OCI-LY7 (cell line): ENCODE data around the gene TPRKB. TPM values are rescaled to one million over a fixed set of nuclear protein-coding genes. Genes with fewer than 3 reads are reported as not detected.
"Not testable (repeated sequence)": the region's sequence is repeated elsewhere in the genome, so short reads cannot be mapped to it uniquely, and the experiment has no call there.

Experiments used
- BruUV-seq: library from RNA; stranded (reverse); fragments of 400-500 nt; replicated peaks from 2 replicates; lab custom pipeline; 2021; lab: Mats Ljungman, UMichigan
- CTCF ChIA-PET: fragments of 300-600 bp; sonication (Branson Sonifier 250); formaldehyde crosslinking; loops from one replicate; lab custom pipeline; 2022; ENCODE audit warnings: antibody characterized with exemption; ENCODE audit not compliant: unreplicated experiment; lab: Charles Lee
- POLR2A ChIA-PET: fragments of 300-600 bp; sonication (Branson Sonifier 250); formaldehyde crosslinking; loops from one replicate; lab custom pipeline; 2022; ENCODE audit warnings: antibody characterized with exemption; lab: Charles Lee
- DNase-seq: peaks from one replicate; pipeline ENCODE4 v3.0.0-alpha.2; 2015; ENCODE audit warnings: low spot score
- H2AFZ ChIP-seq: fragments of 200-600 bp; sonication (generic), shearing (Covaris generic); 2 replicates; pipeline ENCODE4 v1.6.1; 2014; ENCODE audit warnings: mild to moderate bottlenecking, antibody characterized with exemption, low read length, moderate library complexity
- H3K27ac ChIP-seq: fragments of 200-600 bp; sonication (generic); 2 replicates; pipeline ENCODE4 v1.5.1; 2014; ENCODE audit warnings: mixed run types, low read depth, mild to moderate bottlenecking, moderate library complexity, low read length, inconsistent platforms; ENCODE audit not compliant: poor library complexity, severe bottlenecking
- H3K36me3 ChIP-seq: fragments of 200-600 bp; sonication (generic); 2 replicates; pipeline ENCODE4 v1.6.1; 2014; ENCODE audit warnings: mild to moderate bottlenecking, antibody characterized with exemption, low read length, moderate library complexity, mixed read lengths; ENCODE audit not compliant: insufficient read depth
- H3K4me1 ChIP-seq: fragments of 200-600 bp; sonication (generic); 2 replicates; pipeline ENCODE4 v1.5.1; 2014; ENCODE audit warnings: mild to moderate bottlenecking, low read length; ENCODE audit not compliant: insufficient read depth, poor library complexity, severe bottlenecking
- H3K4me2 ChIP-seq: fragments of 200-600 bp; sonication (generic); 2 replicates; pipeline ENCODE4 v1.6.1; 2014; ENCODE audit warnings: mild to moderate bottlenecking, low read length
- H3K4me3 ChIP-seq: fragments of 200-600 bp; sonication (generic); 2 replicates; pipeline ENCODE4 v1.5.1; 2014; ENCODE audit warnings: mild to moderate bottlenecking, low read depth, low read length; ENCODE audit not compliant: poor library complexity, severe bottlenecking
- H3K79me2 ChIP-seq: fragments of 200-600 bp; sonication (generic); 2 replicates; pipeline ENCODE4 v1.6.1; 2016; ENCODE audit warnings: low read depth, mild to moderate bottlenecking, low read length, moderate library complexity, mixed read lengths; ENCODE audit not compliant: insufficient read depth
- H3K9me2 ChIP-seq: fragments of 200-600 bp; sonication (generic); 2 replicates; pipeline ENCODE4 v1.6.1; 2016; ENCODE audit warnings: mild to moderate bottlenecking, low read length, mixed read lengths; ENCODE audit not compliant: insufficient read depth
- H3K9me3 ChIP-seq: fragments of 200-600 bp; sonication (generic); 2 replicates; pipeline ENCODE4 v1.6.1; 2014; ENCODE audit warnings: mild to moderate bottlenecking, mixed run types, low read length, mixed read lengths
- H4K20me1 ChIP-seq: fragments of 200-600 bp; sonication (generic); 2 replicates; pipeline ENCODE4 v1.6.1; 2014; ENCODE audit warnings: mild to moderate bottlenecking, antibody characterized with exemption, low read length, moderate library complexity, mixed read lengths; ENCODE audit not compliant: insufficient read depth
- EZH2phosphoT487 ChIP-seq: fragments of 200-600 bp; sonication (generic); IDR thresholded peaks from 2 replicates; pipeline ENCODE4 v1.6.1; 2018; ENCODE audit warnings: low read depth, borderline replicate concordance, mild to moderate bottlenecking, mixed run types, antibody characterized with exemption, low read length, moderate library complexity, mixed read lengths
- intact Hi-C: fragments of 100-400 bp; cut with micrococcal nuclease; formaldehyde crosslinking; loops from one replicate; pipeline ENCODE4 v1.10.0; 2022; ENCODE audit not compliant: unreplicated experiment
- total RNA-seq, 2 experiments: library from RNA; depleted of rRNA in 1 of 2; stranded (reverse); fragments of >200 nt in 1 of 2; shearing (Covaris generic) in 1 of 2; gene quantifications; 2 replicates each; pipeline ENCODE4 v1.2.3, GENCODE V29; 2014 to 2022
- TF ChIP-seq, protein P1 (sequence below): fragments of 200-600 bp; sonication (generic); conservative IDR thresholded peaks from 2 replicates; pipeline ENCODE4 v1.5.1; 2014; ENCODE audit warnings: mild to moderate bottlenecking, antibody characterized with exemption, low read length, moderate library complexity, mixed read lengths

The TPRKB gene
- total RNA-seq, 2 experiments from 2014 or later = 29.3 to 51.4 TPM

- peak; percentile 29 for DNase-seq
- POLR2A ChIA-PET = not testable (repeated sequence)
Observed at GRCh38 chr2:73690372-73691088, 46.6 kb downstream of the TPRKB start.

DNA sequence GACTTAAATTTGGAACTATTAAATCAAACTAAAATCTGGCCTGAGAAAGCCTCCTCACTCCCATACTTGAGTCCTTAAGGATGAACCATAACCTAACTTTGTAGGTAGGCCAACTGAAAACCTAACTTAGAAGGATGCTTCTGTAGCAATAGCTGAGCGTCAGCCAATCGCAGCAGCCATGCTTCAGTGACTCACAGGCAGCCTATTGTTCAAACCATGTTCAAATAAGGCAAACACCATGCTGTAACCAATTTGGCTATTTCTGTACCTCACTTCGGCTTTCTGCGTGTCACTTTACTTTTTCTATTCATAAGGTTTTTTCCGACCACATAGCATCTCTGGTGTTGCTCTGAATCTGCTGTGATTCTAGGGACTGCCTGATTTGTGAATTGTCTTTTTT is 48.7 kb downstream of the TPRKB start:
- H2AFZ ChIP-seq, CTCF ChIA-PET, POLR2A ChIA-PET: not testable (repeated sequence)

More at GRCh38 chr2:73690372-73691088, 46.6 kb downstream of the TPRKB start:
- BruUV-seq, H3K9me3 ChIP-seq, H3K9me2 ChIP-seq, H3K4me3 ChIP-seq, H3K79me2 ChIP-seq, H3K27ac ChIP-seq, CTCF ChIA-PET, H2AFZ ChIP-seq, H3K4me2 ChIP-seq, H4K20me1 ChIP-seq, H3K4me1 ChIP-seq, H3K36me3 ChIP-seq, intact Hi-C loops: not testable (repeated sequence)
- TF ChIP-seq, protein P1, sequence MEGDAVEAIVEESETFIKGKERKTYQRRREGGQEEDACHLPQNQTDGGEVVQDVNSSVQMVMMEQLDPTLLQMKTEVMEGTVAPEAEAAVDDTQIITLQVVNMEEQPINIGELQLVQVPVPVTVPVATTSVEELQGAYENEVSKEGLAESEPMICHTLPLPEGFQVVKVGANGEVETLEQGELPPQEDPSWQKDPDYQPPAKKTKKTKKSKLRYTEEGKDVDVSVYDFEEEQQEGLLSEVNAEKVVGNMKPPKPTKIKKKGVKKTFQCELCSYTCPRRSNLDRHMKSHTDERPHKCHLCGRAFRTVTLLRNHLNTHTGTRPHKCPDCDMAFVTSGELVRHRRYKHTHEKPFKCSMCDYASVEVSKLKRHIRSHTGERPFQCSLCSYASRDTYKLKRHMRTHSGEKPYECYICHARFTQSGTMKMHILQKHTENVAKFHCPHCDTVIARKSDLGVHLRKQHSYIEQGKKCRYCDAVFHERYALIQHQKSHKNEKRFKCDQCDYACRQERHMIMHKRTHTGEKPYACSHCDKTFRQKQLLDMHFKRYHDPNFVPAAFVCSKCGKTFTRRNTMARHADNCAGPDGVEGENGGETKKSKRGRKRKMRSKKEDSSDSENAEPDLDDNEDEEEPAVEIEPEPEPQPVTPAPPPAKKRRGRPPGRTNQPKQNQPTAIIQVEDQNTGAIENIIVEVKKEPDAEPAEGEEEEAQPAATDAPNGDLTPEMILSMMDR = peak; percentile 68

DNA sequence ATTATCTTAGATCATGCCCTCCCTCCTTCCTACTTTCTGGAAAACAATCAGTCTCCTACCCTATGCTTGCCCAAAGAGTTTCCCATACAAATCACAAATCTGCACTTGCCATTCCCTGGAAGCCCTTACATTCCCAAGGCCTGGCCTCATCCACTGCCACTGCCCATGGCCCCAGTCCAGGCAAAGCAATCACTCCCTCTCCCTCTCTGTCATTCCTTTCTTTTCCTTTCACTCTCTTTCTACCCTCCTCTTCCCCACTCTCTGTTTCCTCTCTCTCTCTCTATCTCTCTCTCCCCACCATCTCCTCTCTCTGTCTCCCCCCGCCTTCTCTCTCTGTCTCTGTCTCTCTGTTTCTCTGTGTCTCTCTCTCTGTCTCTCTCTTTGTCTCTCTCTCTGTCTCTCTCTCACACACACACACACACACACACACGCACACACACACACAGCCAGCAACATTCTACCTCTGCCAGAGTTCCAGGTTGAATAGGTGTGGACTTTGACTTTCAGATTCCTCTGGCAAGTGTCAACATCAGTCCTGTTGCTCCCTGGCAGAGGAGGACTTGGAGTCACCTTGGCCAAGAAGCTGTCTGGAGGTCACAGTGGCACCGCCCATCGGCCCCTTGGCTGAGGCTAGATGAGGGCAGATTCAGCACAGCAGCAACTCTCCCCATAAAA is 51.2 kb downstream of the TPRKB start:
- no peak overlapping the region for H3K4me2 ChIP-seq
- H3K4me3 ChIP-seq = no peak overlapping the region
- BruUV-seq = no TSS peak
- intact Hi-C loops = no loop called here
- CTCF ChIA-PET = no interaction called here
- no peaks in the 10 kb centered on the region for H3K9me2 ChIP-seq
- H4K20me1 ChIP-seq = no peaks in the 10 kb centered on the region
- no peak overlapping the region for H3K27ac ChIP-seq
- H3K9me3 ChIP-seq = no peaks in the 10 kb centered on the region
- no peaks in the 10 kb centered on the region for H3K4me1 ChIP-seq
- no peak for DNase-seq
- no peaks in the 10 kb centered on the region for H3K79me2 ChIP-seq
- no peak for TF ChIP-seq EZH2phosphoT487
- TF ChIP-seq, protein P1 = no peak
- POLR2A ChIA-PET = no interaction called here
- H3K36me3 ChIP-seq = no peaks in the 10 kb centered on the region
- no peak overlapping the region for H2AFZ ChIP-seq

More for the DNA sequence above, 48.7 kb downstream of the TPRKB start:
- H3K4me2 ChIP-seq, H3K4me1 ChIP-seq, H3K27ac ChIP-seq, H4K20me1 ChIP-seq, H3K79me2 ChIP-seq, H3K9me2 ChIP-seq, BruUV-seq, H3K4me3 ChIP-seq, intact Hi-C loops, H3K9me3 ChIP-seq, DNase-seq, H3K36me3 ChIP-seq: not testable (repeated sequence)
